HG03521 (cell line): ENCODE data around the gene TIMP2.
"Not testable (repeated sequence)": the region's sequence is repeated elsewhere in the genome, so short reads cannot be mapped to it uniquely, and the experiment has no call there.

Experiments
- ATAC-seq: cut with Tn5 transposase; IDR thresholded peaks from one replicate; pipeline ENCODE4 v1.9.1; 2021; ENCODE audit warnings: mild to moderate bottlenecking, moderate library complexity; ENCODE audit not compliant: unreplicated experiment

The TIMP2 gene

GRCh38 chr17:78891406-78892061 is 33.7 kb downstream of the TIMP2 start:
- ATAC-seq: no peak

- no peak for ATAC-seq
These were observed 34.7 kb downstream of the TIMP2 start for GRCh38 chr17:78890498-78890897.

DNA sequence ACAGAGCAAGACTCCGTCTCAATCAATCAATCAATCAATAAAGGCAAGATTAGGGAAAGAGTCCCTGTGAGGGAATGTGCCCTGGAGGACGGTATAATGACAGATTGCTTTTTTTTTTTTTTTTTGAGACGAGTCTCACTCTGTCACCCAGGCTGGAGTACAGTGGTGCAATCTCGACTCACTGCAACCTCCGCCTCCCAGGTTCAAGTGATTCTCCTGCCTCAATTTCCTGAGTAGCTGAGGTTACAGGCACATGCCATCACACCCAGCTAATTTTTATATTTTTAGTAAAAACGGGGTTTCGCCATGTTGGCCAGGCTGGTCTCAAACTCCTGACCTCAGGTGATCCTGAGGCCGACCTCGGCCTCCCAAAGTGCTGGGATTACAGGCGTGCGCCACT is 35.1 kb downstream of the TIMP2 start:
- ATAC-seq: not testable (repeated sequence)

DNA sequence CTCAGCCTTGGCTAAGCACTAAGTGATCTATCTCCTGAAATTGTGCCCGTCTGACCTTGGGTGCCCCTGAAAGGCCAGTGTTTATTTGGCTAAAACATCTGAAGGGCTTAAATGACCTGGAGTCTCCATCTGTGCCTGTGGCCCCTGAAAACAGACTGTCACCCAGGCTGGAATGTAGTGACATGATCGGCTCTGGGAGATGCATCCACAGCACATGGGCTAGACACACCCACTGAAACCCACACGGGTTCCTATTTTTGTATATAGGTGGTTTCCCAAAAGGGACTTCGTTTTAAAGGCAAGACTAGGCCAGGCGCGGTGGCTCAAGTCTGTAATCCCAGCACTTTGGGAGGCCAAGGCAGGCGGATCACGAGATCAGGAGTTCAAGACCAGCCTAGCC is 35.7 kb downstream of the TIMP2 start:
- no peak for ATAC-seq

DNA sequence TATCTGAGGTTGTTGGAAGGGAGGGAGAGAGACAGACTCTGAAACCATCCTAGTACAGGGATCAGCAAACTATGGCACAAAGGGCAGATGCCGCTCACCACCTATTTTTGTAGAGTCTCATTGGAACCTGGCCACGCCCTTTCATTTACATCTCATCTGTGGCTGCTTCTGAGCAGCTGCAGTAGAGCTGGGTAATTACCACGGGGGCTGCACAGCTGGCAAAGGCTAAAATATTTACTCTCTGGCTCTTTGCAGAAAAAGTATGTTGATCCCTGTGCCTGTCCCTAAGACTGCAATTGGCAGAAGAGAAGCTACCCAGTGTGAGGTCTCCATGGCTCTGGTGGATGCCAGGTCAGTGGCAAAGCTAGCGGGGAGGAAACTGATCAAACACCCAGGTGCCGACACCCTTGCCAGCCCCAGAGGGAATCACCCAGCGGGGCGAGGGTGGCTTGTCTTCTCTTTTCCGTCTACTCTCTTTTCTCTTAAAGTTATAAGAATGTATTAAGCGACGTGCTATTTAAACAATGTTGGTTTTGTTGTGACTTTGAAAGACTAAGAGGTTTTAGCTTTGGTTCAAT is 36.2 kb downstream of the TIMP2 start:
- no peak for ATAC-seq

DNA sequence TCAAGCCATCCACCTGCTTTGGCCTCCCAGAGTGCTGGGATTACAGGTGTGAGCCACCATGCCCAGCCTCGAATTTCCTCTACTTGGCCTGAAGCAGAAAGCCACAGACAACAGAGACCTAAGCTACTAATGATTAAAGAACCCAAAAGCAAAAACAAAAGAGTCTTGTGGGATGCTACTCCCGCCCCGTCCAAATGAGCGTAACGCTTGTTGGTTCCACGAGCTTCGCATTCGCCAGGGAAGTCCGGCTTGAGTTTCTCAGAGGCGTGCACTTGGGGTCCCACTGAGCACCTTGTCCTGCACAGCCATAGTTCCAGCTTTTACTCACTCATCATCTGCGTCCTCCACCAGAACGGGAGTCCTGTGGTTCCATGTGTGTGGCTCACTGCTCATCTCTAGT is 38.2 kb downstream of the TIMP2 start:
- ATAC-seq: no peak

DNA sequence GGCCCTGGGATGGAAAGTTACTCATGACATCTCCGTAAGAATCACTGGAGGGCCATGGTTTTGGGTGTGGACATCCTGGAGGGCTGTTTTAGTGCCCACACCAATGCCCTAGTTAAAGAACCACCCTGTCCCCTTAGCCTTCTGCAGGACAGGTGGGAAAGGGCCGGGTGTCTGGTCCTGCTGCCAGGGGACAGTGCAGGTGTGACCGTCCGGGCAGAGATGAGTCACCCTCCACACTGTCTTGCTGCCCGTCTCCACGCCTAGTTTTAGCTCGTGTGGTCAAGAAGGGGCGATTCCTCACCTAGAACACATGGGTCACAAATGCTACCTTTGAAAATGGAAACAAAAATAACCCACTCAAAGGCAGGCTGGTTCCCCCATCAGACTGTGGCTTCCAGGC is 39.2 kb downstream of the TIMP2 start:
- no peak for ATAC-seq

DNA sequence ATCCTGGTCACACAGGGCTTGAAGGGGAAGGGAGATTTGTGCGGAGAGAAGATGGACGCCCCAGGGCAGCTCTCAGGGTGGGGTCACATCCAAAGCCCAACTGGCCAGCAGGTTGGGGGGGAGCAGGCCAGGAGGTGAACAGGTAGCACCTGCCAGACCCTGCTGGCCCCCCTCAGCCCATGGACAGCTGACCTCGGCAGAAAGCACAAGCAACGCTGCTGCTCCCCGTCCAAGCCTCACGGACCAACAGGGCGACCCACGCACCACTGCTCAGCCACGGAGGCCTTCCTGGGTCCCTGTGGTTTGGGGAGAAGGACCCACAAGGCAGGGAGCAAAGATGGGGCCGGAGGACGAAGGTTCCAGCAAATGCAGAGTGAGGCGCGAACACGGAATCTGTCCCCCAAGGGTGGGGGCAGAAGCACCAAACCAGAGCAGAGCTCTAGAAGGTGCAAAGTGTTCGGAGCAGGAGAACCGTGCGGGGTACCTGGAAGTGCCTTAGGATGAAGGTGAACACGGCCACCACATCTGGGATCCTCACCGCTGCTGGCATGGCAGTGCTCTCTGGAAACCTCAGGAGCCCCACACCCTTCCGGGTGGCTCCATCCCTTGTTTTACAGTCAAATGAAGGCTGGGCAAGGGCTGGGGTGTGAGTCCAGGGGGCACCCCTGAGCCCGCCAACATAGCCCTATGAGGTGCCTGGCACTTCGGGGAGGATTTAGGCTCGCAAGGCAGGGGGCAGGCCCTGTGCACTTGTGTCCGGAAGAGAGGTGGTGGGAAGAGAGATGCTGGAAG is 40.1 kb downstream of the TIMP2 start:
- ATAC-seq: no peak

GRCh38 chr17:78884148-78884825 is 40.9 kb downstream of the TIMP2 start:
- no peak for ATAC-seq

DNA sequence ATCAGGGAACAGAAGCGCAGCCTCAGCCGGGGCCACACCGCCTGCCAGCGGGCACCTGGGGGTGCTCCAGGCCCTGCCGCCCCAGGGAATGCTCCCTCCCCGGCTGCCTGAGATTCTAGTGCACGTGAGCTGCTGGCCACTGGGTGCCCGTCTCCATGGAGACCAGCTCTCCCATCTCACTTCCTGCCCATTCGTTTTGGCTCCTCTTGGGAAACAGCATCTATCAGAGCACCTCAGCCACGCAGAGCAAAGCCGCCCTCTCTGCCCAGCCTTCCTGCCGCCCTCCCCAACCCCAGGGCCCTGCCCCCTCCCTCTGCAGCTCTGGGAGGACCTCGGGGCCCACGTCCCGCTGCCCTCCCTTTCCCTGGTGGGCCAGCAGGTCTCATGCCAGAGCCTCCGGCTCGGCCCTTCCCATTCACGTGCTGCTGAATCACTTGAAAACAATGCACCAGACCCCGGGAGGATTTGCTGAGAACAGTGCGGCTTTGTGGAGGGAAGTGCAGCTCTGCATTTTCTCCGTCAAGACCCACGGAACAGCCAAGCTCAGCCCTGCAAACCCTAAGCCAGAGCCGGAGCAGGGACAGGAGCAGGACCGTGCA is 41.6 kb downstream of the TIMP2 start:
- no peak for ATAC-seq

- ATAC-seq: no peak
These were observed 42.1 kb downstream of the TIMP2 start for GRCh38 chr17:78883089-78883532.

GRCh38 chr17:78882540-78883088 is 42.6 kb downstream of the TIMP2 start:
- ATAC-seq: no peak

GRCh38 chr17:78879635-78880186 is 45.5 kb downstream of the TIMP2 start:
- ATAC-seq: no peak

- ATAC-seq: no peak
These were observed 46.2 kb downstream of the TIMP2 start for GRCh38 chr17:78878871-78879527.

GRCh38 chr17:78878261-78878660 is 46.9 kb downstream of the TIMP2 start:
- ATAC-seq: no peak

- ATAC-seq: not testable (repeated sequence)
These were observed 48.2 kb downstream of the TIMP2 start for GRCh38 chr17:78876954-78877517.

DNA sequence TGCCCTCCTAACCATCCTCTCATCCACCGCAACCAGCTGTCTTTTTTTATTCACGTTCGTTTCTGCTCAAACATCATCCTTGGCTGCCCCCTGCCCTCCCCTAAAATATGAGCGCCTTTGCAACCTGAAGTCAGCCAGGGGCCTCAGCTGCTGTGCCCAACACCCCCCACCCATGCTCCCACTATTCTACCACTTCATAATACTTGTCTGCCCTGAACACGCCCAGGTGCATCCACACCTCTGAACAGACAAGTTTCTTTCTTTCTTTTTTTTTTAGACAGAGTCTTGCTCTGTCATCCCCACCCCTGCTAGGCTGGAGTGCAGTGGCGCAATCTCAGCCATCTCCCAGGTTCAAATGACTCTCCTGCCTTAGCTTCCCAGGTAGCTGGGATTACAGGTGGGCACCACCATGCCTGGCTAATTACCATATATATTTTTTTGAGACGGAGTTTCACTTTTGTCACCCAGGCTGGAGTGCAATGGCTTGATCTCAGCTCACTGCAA is 49.0 kb downstream of the TIMP2 start:
- no peak for ATAC-seq

- no peak for ATAC-seq
These were observed 49.7 kb downstream of the TIMP2 start for GRCh38 chr17:78875363-78876093.
